Stimulated activated CD4-positive, alpha-beta T cell treated with anti-CD3 and anti-CD28 coated beads, TNF-alpha, amount 100 ng/mL, for 48 hours (primary cell): ENCODE results near the gene REV1.

Experiments
- DNase-seq, 3 donors: peaks; one replicate each; pipeline ENCODE4 v3.0.0-alpha.2; 2020; ENCODE audit warnings: low read depth in 3 of 3

The REV1 gene

DNA sequence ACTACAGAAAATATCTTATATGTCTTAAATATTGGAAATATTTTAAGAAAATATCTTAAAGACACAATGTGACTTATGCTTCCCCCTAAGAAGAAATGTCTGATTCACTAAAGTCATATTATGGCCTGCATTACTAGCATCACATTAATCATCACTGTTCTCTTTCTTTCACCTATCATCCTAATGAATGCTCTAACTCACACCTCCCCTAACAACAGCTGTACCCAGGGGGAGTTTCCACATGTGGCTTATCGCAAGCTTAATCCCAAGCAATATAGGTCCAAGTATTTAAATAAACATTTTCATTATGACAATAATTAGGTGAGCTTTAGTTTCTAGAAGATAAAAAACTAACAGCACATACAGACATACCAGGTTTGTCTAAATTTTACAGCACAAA lies 39.6 kb downstream of the REV1 start:
- no peak for DNase-seq

DNA sequence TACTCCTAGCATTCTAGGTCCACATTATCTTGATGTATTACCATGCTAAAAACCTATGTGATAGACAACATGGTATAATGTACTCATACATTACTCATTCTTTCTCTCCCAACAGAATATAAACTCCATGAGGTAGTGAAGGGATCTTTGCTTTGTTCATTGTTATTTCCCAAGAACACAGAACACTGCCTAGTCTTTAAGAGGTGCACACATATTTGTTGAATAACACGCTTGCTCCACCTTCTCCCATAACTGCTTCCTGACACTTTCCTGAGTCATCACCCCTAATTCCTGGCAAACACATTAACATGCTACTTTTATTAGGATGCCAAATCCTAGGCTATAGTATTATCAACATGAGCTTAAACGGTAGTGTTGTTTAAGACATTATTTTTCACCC lies 41.3 kb downstream of the REV1 start:
- no peak for DNase-seq

DNA sequence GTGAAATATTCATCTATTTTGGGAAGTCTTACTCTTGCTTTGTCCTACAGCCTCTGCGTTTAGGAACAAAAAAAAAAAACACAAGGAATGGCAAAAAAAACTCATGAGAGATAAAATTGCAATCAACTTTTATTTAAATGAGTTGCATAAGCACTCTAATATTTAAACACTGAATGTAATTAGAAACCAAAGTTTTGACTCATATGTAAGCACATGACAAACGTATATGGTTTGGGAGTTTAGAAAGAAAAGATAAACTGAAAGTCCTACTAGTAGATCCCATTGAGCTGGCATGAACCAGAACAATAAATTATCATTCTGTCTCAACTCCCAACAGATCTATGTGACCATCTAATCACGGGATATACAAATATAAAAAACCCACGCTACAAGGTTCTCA lies 44.8 kb downstream of the REV1 start:
- DNase-seq = no peak

DNA sequence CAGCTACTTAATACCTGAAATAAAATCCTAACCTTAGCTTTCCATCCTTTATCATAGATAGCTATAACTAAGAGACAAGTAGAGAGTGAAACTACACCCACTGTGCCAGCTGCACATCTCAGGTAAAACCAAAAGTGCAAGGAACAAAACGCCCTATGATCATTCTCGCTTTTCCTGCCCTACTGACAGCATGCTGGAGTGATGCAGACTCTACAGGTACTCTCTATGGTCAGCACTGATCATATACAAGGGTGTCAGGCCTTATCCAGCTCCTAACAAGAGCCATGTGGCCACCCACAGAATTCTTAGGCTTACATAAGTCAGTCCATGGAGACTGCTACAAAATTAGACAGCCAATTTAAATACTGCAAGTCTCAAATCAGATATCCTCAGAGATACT lies 45.6 kb downstream of the REV1 start:
- no peak for DNase-seq

DNA sequence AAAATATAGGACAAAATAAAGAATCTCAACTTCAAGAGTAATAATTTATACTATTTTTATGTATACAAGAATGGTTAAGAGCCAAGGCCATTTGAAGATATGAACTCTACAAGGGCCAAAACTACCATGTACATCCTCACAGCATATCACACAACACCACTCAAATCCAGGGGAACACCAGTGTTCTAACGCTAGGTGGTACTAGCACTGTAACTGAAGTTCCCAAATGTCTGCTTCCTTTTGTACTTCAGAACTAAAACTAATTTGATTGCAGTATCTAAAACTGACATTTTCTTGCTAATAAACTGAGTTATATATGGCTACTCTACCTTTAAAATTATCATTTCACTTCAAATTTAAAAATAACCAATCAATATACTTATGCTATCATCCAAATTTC lies 47.0 kb downstream of the REV1 start:
- DNase-seq = no peak

DNA sequence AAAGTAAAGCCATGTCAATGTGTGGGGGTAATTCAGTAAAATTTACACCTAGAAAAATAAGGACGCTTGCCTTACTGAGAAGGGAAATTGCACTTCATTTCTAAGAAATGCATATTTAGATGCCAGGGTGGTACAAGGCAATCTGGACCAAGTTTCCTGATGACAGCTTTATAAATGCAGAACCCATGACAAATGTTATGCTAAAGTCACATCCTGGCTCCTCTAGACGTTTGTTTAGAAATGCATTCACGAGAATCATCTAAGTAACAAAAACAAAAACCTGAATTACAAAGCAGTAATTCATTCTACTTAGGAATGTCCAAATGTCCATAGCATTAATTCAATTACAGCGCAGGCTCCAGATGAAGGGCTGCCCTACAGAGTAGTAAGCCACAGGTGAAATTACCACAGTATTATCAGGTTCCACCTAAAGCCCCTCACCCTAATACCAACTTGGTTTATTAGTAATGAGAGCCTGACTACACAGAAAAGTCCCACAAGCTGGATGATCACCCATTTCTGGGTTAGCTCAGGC lies 49.8 kb downstream of the REV1 start:
- DNase-seq = no peak

DNA sequence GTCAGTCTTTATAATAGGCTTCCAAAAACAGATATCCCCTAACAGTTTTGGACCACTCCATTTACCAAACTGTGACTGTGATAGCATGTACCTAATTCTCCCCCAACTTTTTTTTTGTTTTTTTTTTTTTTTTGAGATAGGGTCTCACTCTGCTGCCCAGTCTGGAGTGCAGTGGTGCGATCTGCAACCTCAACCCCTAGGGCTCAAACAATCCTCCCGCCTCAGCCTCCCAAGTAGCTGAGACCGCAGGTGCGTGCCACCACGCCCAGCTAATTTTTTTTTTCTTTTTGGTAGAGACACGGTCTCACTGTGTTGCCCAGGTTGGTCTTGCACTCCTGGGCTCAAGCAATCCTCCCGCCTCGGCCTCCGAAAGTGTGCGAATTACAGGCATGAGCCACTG lies 52.9 kb downstream of the REV1 start:
- no peak for DNase-seq

DNA sequence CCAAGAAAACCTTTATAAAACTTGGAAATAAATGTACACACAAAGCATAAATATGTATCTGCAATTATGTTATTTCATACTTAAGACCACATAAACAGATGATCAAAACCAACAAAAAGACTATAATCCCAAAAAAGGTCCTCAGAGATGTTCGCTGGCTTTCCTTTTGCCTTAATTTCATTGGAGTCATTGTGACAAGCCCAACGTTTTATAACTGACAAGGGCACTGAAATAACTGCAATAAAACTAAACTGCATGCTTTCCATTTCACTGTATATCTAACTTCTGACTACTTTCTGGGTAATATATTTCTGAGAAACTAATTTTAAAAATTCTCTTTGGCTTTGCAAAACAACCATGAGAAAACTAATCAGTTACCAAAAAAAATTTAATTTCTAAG lies 56.5 kb downstream of the REV1 start:
- DNase-seq = no peak

DNA sequence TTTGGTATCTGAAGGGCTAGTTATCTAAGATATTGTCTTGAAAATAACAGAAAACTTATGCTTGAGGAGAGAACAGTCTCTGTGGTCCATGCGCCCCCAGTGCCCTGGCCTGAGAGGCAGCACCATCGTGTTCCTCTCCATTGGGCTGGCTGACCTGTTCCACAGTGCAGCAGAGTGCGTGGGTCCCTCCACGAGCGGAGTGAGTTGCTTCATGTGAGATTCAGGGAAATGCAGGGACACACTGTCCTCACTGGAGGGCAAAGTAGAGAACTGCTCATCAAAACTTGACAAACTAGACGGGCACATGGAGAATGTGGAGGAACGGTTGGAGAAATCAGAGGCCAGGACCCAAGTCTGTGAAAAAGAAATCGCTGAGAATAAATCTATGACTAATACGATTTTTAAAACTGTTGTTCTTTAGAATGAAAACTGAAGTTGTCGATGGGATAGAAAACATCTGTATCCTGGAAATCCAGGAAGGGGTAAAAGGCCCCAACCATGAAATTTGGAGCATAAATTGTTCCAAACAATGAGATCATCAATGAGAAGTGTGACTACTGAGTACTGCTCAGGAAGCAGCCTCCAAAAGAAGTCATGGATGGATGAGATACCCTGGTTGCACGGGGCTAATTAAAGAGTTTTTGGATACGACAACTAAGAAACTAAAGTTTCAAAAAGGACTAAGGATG lies 58.1 kb downstream of the REV1 start:
- no peak for DNase-seq

DNA sequence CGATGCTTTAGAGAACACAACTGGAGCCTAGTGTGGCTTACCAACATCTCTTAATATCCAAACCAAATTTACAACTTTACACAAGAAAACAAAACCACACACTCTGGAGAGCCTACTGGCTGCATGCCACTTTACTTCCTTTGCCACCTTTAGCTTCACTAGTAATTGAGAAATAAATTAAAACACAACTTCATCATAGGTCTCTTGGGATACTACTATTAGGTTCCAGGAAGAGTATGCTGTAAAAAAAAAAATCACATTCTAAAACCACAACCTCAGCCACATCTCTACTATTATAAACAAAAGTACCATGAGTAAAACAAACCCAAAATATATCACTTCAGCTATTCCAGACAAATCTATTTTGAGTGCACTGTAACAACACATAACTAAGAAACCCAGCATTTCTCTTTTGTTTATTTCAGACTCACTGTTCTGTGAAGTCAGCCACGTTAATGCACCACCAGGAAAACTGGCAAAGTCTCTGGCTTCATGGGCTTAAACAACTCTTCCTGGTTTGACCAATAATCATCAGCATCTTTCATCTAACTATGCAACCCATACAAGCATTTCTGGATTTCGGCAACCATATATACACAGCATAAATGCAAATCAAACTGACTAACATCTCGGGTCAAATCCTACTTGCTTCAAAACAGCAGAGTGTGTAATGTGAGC lies 59.1 kb downstream of the REV1 start:
- DNase-seq = no peak

DNA sequence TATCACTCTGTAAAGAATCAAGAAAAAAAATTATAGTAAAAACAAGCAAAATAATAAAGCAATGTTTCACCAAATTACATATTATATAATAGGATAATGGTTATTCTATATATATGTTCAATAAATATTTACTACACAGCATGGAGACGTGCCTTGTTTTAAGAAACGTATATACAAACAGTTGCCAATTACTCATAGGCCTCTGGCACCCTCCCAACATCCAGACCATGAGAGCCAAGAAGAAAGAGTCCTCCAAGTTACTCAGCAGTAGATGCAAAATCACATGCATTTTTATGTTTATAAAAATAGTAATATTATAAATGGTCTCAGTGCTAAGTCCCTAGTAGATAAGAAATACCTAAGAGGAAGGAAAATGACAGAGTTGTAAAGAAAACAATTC lies 64.8 kb downstream of the REV1 start:
- no peak for DNase-seq

DNA sequence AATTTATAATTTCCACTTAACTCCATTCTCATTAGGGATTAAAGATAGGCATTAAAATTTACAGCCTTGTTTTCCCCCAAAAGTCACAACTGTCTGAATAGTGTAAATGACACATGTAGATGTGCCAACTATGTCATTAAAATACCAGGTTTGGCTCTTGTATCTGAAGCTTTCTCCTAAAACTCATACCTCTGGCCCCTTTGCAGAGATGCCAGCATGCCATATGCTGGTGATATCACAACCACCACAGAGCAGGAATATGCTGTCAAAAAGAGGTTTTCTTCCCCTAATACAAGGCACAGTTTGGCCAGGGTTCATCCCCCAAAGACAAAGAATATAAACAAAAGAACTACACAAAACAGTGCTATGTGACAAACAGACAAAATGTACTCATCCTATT lies 65.4 kb downstream of the REV1 start:
- DNase-seq = no peak

DNA sequence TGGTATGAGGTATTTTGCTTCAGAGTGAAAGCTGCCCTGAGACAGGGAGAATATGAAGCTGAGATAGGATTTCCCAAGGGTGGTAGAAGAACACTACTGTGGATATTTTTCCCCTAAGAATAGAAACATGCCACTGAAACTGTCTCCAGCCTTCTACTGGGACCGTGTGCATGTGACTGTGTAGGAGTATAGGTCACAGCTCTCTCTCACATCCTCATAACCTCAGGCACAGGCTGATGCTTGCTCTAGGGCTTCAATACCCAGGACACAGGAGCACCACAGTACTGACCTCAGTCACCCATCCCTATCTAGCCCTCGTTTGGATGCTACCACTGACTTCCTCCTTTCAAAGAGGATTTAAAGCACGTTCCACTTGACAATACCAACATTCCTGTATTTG lies 67.2 kb downstream of the REV1 start:
- DNase-seq = no peak

DNA sequence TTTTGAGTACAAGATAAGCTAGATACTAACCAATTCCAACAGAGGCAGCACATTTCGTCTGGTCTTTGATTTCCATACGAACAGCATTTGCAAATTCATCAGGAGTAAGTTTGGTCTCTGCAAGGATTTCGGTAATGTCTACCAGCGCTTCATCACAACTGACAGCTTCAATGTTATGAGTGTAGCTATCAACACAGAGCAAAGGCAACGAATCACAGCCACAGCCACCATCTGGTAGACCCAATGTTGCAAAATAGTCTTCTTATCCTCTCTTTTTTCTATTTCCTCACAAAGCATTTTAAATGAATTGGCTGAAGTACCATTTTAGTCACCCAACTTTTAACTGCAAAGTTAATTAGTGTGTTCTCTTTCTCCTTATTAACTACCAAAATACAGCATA lies 68.3 kb downstream of the REV1 start:
- no peak for DNase-seq

DNA sequence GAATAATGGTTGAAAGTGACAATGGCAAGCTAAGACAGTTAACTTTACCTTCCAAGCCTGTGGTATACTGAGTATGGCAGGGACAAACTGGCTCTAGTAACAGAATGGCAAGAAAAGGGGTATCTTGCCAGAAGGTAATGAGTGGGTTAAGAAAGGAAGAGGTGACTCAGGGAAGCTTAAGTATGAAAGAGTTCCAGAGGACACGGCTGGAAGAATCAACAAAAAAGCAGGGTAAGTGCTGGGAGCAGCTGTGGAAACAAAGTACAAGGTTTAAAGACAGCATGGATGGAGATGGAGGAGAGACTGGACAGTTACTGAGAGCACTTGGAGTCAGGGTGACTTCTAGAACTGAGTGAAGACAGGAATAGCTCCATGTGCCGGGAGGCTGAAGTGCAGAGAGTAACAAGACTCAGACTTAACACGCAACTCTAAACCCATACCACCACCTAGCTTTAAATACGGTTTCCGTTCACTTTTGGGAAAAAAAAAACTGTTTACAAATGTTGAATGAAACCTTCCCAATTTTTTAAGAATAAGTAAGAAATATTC lies 69.0 kb downstream of the REV1 start:
- DNase-seq = no peak

DNA sequence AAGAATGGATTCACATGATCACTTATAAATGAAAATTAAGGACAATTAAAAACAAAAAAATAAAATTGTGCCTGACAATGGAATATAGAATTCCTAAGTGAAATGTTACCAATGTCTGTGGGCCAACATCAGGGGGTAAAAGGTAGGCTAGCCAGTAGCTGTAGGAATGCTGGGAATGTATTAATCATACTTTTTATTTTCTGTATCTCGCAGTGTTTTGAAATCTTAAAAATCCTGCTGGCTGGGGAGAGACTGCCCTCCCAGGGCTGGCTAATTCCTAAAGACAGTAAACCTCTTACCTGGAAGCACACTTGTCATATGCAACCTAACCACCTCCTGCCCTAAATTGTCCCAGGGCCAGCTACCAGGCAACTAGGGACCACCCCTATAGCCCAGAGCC lies 69.8 kb downstream of the REV1 start:
- no peak for DNase-seq

DNA sequence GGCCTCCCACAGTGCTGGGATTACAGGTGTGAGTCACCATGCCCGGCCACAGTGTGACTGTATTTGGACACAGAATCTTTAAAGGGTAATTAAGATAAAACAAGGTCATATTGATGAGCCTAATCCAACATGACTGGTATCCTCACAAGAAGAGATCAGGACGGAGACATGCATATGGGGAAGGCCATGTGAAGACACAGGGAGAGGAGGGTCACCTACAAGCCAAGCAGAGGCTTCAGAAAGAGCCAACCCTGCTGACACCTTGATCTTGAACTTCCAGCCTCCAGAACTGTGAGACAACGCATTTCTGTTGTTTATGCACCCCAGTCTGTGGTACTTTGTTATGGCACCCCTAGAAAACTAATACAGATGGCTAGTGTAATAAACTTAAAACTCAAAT lies 72.4 kb downstream of the REV1 start:
- DNase-seq = no peak

DNA sequence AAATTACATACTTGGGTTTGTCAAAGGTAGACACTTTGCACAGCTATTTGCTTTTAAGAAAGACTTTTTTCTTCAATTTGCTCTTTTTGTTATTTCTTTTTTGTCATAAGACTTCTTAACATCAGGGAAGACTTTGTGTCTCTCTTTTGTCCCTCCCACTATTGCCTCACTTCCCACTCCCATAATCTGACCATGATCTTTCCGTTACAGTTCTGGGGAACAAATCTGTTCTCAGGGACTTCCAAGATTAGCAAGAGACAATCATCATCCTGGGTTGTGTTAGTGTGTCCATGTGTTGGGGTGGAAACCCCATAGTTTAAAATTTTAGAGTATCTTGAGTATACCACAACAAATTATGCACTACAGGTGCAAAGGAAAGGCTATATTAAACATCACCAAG lies 75.3 kb downstream of the REV1 start:
- DNase-seq = no peak

DNA sequence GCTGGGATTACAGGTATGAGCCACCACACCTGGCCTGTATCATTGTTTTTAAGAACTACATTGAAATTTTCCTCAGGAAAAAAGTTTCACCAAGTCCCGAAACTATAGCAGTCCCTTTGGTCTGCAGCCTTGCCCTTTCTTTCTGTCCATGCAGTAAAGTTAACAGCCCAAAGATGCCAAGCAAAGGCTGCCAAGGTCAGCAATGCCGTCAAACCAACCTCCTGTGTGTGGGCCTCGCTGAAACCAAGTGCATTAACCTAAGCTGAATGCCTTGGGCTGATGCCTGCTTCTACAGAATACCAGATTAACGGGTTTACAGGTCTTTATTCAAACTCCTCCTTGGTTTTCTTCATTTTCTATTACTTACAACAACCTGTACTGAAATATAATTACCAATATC lies 79.5 kb downstream of the REV1 start:
- DNase-seq = no peak

DNA sequence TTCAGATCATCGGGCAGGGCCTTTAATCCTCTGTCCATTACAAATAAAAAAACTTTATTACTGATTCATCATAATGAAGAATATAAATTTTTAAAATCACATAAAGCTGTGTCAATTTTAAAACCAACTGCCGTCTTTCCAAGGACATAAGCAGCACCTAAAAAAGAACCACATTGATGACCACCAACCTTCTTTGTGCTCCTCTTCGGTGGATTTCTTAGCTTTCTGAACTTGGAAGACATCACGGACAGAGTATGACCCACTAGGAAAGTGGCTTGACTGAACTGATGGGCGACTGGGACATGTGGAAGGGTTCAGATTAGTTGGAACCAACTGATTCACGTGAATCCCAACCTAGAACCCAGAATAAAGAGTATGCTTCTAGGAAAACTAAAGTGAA lies 83.7 kb downstream of the REV1 start:
- DNase-seq = no peak

DNA sequence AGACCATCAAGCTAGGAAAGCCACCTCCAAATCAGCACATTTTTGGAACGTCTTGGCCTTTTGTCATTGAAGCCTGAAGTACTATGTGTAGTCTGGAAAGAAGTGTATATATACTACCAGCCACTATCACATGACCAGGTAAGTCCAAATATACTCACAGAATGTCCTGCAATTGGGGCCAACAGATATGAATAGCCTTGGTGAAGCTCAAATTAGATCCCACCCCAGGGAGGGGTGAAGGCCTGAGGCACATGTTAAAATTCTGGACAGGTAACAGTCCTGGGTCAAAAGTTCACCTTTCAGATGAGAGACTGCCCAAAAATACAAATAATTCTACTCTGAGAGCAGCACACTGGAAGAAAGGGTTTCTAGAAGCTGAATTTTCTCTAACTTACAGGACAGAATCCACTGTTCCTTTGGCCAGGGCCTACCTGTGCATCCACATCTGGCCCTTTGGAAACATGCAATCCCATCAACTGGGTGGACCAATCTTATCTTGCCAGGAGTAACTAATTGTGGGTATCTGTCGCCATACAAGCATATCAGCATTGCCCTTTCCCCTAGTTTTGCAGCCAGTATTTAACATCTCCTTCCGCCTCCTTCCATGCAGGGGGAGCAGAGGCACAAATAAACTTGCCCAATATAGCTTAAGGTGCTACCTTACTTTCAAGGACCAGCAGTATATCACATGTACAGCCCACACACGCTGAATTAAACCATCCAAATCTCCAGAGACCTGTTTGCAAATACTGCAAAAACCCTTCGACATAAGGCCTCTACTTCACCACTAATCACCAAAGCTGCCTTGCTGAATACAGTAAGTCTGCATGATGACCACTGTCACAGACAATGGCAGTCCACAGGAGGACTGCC lies 84.8 kb downstream of the REV1 start:
- DNase-seq = no peak

DNA sequence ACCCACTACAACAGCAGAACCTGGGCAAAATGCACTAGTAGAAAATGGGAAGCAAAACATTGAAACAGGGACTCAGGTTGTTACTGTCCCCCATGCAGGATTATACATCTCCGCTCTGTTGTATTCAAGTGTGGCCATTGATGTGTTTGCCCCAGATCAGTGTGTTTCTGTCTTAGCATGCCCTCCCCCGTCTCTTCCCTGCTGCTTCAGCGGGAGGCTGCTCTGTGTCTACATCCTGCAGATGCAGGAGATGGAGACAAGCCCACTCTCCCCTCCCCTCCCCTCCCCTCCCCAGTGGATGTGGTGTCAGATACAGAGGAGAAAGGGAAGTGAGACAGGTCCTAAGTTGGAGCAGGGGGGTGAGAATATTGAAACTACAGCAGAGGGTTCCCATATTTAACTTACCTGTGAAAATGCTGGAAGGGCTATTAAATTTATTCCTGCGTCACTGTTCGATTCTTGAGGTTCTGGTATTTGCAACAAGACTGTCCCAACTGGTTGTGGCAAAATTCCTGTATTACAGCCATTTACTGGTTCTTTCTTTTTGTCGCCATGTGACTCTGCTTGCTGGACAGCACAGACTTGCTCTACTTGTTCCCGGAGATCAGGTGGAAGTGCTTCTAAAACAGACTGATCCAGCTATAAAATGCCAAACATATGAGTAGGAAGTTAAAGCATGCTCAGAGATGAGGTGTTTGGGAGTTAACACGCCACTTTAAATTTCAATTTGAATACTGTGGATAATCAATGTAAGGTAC lies 85.6 kb downstream of the REV1 start:
- DNase-seq = no peak
